HUES6 (cell line): Measurements from ENCODE around the gene WWOX.

Experiments used
- H3K27ac ChIP-seq: 2 replicates; pipeline ENCODE4 v1.7.0; 2013; ENCODE audit warnings: low read depth, mild to moderate bottlenecking, low read length, inconsistent platforms
- H3K27me3 ChIP-seq: 2 replicates; pipeline ENCODE4 v1.6.1; 2013; ENCODE audit warnings: low read length; ENCODE audit not compliant: control insufficient read depth, insufficient read depth
- H3K36me3 ChIP-seq: 2 replicates; pipeline ENCODE4 v1.6.1; 2013; ENCODE audit warnings: low read length; ENCODE audit not compliant: control insufficient read depth, insufficient read depth
- H3K4me1 ChIP-seq: 2 replicates; pipeline ENCODE4 v1.6.1; 2013; ENCODE audit warnings: low read length; ENCODE audit not compliant: control insufficient read depth, insufficient read depth
- H3K4me3 ChIP-seq: 2 replicates; pipeline ENCODE4 v1.5.1; 2013; ENCODE audit warnings: low read depth, low read length
- H3K9ac ChIP-seq: one replicate; pipeline ENCODE4 v1.6.1; 2013; ENCODE audit warnings: mild to moderate bottlenecking, low read length
- H3K9me3 ChIP-seq: 2 replicates; pipeline ENCODE4 v1.6.1; 2013; ENCODE audit warnings: low read depth, low read length; ENCODE audit not compliant: control insufficient read depth, insufficient read depth

Gene WWOX

DNA sequence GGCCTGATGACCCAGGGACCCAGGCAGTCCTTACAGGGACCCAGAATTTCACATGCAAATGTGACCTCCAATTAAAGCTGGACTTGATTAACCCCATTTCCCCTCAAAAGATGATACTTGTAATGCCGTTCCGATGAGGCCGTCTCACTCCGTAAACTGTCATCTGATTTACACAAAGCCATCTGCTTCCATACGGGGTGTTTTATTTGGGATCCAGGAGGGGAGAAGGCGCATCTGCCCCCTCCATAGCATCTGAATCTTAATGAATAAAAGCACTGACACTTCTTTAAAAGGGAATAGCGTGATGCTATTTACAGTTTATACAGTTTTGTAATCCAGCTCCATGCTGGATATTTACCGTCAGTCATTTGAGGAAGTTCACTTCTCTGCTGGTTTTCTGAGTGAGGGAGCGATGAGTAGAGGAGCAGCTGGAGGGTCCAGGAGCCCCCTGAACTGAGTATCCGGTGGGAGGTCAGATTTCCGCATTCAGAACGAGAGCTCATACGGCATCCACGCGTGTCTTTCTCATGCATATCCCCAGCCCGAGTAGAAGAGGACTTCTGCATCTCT is 452.7 kb downstream of the WWOX start:
- no peaks in the 10 kb centered on the region for H3K36me3 ChIP-seq
- no peak overlapping the region for H3K27ac ChIP-seq
- no peak overlapping the region for H3K4me3 ChIP-seq
- H3K9ac ChIP-seq, result no peak overlapping the region
- no peaks in the 10 kb centered on the region for H3K9me3 ChIP-seq
- H3K27me3 ChIP-seq, result no peaks in the 10 kb centered on the region
- peaks cover 28% of the 10 kb centered on the region for H3K4me1 ChIP-seq

GRCh38 chr16:78552716-78553115 is 453.3 kb downstream of the WWOX start:
- H3K4me3 ChIP-seq, result no peak overlapping the region
- peaks cover 28% of the 10 kb centered on the region for H3K4me1 ChIP-seq
- no peaks in the 10 kb centered on the region for H3K27me3 ChIP-seq
- H3K9me3 ChIP-seq, result no peaks in the 10 kb centered on the region
- no peak overlapping the region for H3K27ac ChIP-seq
- no peaks in the 10 kb centered on the region for H3K36me3 ChIP-seq
- no peak overlapping the region for H3K9ac ChIP-seq

DNA sequence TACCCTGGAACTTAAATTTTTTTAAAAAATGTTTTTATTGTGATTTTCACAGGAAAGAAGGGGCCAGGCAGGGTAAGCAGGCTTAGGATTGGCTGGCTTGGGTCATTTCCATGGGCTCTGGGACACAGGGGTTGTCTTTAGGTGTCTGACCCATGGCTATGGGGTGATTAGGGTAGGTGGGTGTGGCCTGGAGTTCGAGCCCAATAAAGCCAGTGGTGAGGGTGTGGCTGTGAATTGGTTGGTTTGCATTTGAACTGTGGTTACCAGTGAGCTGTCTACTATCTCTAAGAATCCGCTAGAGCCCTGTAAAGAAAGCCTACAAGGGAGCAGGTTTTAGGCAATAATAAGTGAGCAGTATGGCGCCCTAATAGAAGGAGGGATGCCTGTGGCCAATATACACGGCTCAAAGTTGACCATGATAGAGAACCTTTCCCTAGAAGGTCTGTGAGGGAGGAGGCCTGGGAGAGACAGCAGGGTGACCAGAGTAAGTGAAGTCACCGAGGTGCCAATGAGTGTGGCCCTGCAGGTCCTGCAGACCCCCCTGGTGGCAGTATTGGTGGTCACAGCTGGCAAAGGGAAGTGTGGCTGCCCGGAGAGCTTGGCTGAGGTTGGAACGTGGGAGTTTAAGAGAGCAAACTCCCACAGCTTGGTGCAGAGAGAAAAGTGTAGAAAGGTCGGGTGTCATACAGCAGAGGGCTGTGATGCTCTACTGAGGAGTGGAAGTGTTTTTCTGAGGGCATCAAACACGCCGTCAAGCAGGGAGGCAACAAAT is 454.0 kb downstream of the WWOX start:
- no peak overlapping the region for H3K4me3 ChIP-seq
- peaks cover 28% of the 10 kb centered on the region for H3K4me1 ChIP-seq
- H3K27ac ChIP-seq, result no peak overlapping the region
- H3K27me3 ChIP-seq, result no peaks in the 10 kb centered on the region
- H3K9ac ChIP-seq, result no peak overlapping the region
- no peaks in the 10 kb centered on the region for H3K36me3 ChIP-seq
- H3K9me3 ChIP-seq, result no peaks in the 10 kb centered on the region

- H3K27me3 ChIP-seq, result no peaks in the 10 kb centered on the region
- peaks cover 4% of the 10 kb centered on the region; the same call in 1 of the 2 replicates for H3K9me3 ChIP-seq
- no peak overlapping the region for H3K4me3 ChIP-seq
- no peak overlapping the region for H3K9ac ChIP-seq
- peaks cover 21% of the 10 kb centered on the region for H3K4me1 ChIP-seq
- H3K27ac ChIP-seq, result no peak overlapping the region
- H3K36me3 ChIP-seq, result no peaks in the 10 kb centered on the region
These were observed 457.0 kb downstream of the WWOX start for GRCh38 chr16:78556421-78556820.

DNA sequence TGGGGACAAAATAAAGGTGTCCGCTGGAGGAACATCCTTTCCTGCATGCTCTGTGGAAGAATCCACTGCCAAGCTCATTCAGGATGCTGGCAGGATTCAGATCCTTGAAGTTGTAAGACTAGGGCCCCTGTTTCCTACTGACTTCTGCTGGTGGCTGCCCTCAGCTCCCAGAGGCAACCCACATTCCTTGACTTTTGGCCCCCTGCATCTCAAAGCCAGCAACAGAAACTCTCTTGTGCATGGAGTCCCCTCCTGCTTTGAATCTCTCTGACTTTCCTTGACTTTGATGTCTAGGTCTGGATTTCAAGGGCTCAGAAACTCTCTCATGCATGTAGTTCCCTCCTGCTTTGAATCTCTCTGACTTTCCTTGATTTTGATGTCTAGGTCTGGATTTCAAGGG is 461.5 kb downstream of the WWOX start:
- no peak overlapping the region for H3K4me3 ChIP-seq
- H3K27me3 ChIP-seq, result no peaks in the 10 kb centered on the region
- no peaks in the 10 kb centered on the region for H3K36me3 ChIP-seq
- no peak overlapping the region for H3K9ac ChIP-seq
- peaks cover 2% of the 10 kb centered on the region; the same call in 1 of the 2 replicates for H3K4me1 ChIP-seq
- H3K9me3 ChIP-seq, result peaks cover 12% of the 10 kb centered on the region; the same call in 1 of the 2 replicates
- no peak overlapping the region for H3K27ac ChIP-seq

GRCh38 chr16:78562111-78562510 is 462.7 kb downstream of the WWOX start:
- H3K27ac ChIP-seq, result no peak overlapping the region
- H3K4me1 ChIP-seq, result peaks cover 2% of the 10 kb centered on the region; the same call in 1 of the 2 replicates
- no peak overlapping the region for H3K9ac ChIP-seq
- H3K4me3 ChIP-seq, result no peak overlapping the region
- no peaks in the 10 kb centered on the region for H3K36me3 ChIP-seq
- peaks cover 12% of the 10 kb centered on the region; the same call in 1 of the 2 replicates for H3K9me3 ChIP-seq
- no peaks in the 10 kb centered on the region for H3K27me3 ChIP-seq

DNA sequence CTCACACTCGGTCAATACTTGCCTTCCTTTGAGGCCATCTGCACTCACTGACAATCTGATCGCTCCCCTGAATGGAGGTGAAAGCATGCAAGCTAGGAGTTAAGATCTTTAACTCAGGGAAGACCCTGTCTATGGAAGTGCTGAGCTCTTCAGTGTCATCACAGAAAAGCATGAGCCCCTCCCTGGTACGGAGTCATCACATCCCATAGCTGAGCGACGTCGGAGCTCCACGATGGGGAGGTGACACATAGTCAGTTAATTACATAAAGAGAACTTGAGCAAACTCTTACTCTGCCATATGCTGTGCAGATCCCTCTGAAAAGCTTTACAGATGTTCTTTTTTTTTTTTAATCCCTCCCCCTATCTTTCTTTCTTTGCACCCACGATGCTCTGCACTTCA is 463.2 kb downstream of the WWOX start:
- H3K27ac ChIP-seq, result no peak overlapping the region
- no peaks in the 10 kb centered on the region for H3K36me3 ChIP-seq
- no peaks in the 10 kb centered on the region for H3K27me3 ChIP-seq
- H3K9me3 ChIP-seq, result peaks cover 12% of the 10 kb centered on the region; the same call in 1 of the 2 replicates
- H3K4me1 ChIP-seq, result peaks cover 2% of the 10 kb centered on the region; the same call in 1 of the 2 replicates
- H3K4me3 ChIP-seq, result no peak overlapping the region
- H3K9ac ChIP-seq, result no peak overlapping the region

GRCh38 chr16:78563905-78564304 is 464.5 kb downstream of the WWOX start:
- H3K9me3 ChIP-seq, result peaks cover 12% of the 10 kb centered on the region; the same call in 1 of the 2 replicates
- H3K4me1 ChIP-seq, result peaks cover 2% of the 10 kb centered on the region; the same call in 1 of the 2 replicates
- no peak overlapping the region for H3K27ac ChIP-seq
- no peak overlapping the region for H3K4me3 ChIP-seq
- no peaks in the 10 kb centered on the region for H3K36me3 ChIP-seq
- no peak overlapping the region for H3K9ac ChIP-seq
- no peaks in the 10 kb centered on the region for H3K27me3 ChIP-seq

GRCh38 chr16:78566397-78567073 is 467.1 kb downstream of the WWOX start:
- Histone ChIP-seq H3K9me3 (peaks cover 8% of the 10 kb centered on the region; the same call in 1 of the 2 replicates), H3K27ac (no peak overlapping the region), H3K4me3 (no peak overlapping the region), H3K36me3 (no peaks in the 10 kb centered on the region), H3K27me3 (no peaks in the 10 kb centered on the region), H3K9ac (no peak overlapping the region), H3K4me1 (peaks cover 2% of the 10 kb centered on the region; the same call in 1 of the 2 replicates)

- Histone ChIP-seq H3K9me3 (peaks cover 2% of the 10 kb centered on the region; the same call in 1 of the 2 replicates), H3K9ac (no peak overlapping the region), H3K4me3 (no peak overlapping the region), H3K4me1 (no peaks in the 10 kb centered on the region), H3K27ac (no peak overlapping the region), H3K36me3 (no peaks in the 10 kb centered on the region), H3K27me3 (no peaks in the 10 kb centered on the region)
These were observed 471.1 kb downstream of the WWOX start for GRCh38 chr16:78570399-78571141.
